HG02981 (cell line): ENCODE data around the gene WFS1.

ENCODE experiments used
- ATAC-seq: cut with Tn5 transposase; IDR thresholded peaks from one replicate; pipeline ENCODE4 v1.9.1; 2021; ENCODE audit warnings: mild to moderate bottlenecking, moderate library complexity; ENCODE audit not compliant: unreplicated experiment

Gene WFS1

GRCh38 chr4:6269616-6270511 lies at the start of gene WFS1:
WFS1 (plus strand) TSS chr4:6269850; CDS start chr4:6277456, 7,606 bp downstream.
- peak; percentile 100 for ATAC-seq

GRCh38 chr4:6221301-6221850 lies 48.3 kb upstream of the WFS1 start:
- ATAC-seq: no peak

- ATAC-seq: no peak
These were observed 47.5 kb upstream of the WFS1 start for GRCh38 chr4:6221851-6222760.

GRCh38 chr4:6222761-6223292 lies 46.8 kb upstream of the WFS1 start:
- ATAC-seq: no peak

GRCh38 chr4:6224735-6225134 lies 44.9 kb upstream of the WFS1 start:
- no peak for ATAC-seq

GRCh38 chr4:6225469-6225868 lies 44.2 kb upstream of the WFS1 start:
- no peak for ATAC-seq

- no peak for ATAC-seq
These were observed 43.1 kb upstream of the WFS1 start for GRCh38 chr4:6226506-6226905.

GRCh38 chr4:6227412-6228157 lies 42.1 kb upstream of the WFS1 start:
- ATAC-seq: no peak

GRCh38 chr4:6228158-6229067 lies 41.2 kb upstream of the WFS1 start:
- no peak for ATAC-seq

GRCh38 chr4:6229095-6229494 lies 40.6 kb upstream of the WFS1 start:
- no peak for ATAC-seq

GRCh38 chr4:6229671-6230501 lies 39.8 kb upstream of the WFS1 start:
- no peak for ATAC-seq

GRCh38 chr4:6230502-6230785 lies 39.2 kb upstream of the WFS1 start:
- ATAC-seq: no peak

- ATAC-seq: no peak
These were observed 38.6 kb upstream of the WFS1 start for GRCh38 chr4:6230827-6231662.

GRCh38 chr4:6231663-6232165 lies 37.9 kb upstream of the WFS1 start:
- ATAC-seq: no peak

GRCh38 chr4:6232836-6233785 lies 36.5 kb upstream of the WFS1 start:
- ATAC-seq: no peak

GRCh38 chr4:6233929-6234328 lies 35.7 kb upstream of the WFS1 start:
- ATAC-seq: no peak

GRCh38 chr4:6235012-6235411 lies 34.6 kb upstream of the WFS1 start:
- no peak for ATAC-seq
